ENCODE data around the gene WDR75.

The WDR75 gene

DNA sequence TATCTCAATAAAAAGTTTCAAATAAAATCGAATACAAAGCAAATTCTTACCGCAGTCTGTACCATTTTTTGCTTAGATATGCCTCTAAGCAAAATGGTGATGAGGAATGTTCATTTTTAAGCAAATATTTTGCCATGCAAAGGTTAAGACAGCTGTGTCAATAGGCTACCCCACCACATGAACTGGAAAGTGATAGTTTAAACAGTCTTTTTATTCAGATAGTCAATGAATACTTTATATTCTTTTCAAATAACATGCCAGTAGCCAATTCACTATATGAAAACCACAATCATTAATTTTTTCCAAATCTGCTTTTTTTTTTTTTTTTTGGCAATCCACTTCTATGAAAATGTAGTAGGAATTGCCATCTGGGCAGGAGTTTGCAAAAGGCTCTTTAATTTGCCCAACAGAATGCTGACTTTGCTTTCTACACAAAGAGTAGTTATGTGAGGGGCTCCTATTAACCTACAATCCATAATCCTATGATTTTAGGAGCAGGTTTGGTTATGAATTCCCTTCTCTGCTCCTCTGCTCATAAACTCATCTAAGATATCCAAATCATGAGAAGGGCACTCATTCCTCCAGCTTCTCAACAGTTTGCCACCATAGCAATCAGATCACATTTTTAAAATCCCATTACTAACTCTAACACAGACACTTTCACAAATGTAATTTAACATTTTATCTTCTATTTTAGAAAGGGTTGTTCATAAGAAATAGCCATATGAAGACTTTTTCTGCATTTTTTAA is 70.1 kb downstream of the WDR75 start:
- Histone ChIP-seq H3K4ac (ENCODE audit: low read depth in 1 of 2, low read length in 2 of 2) (no peak overlapping the region), H3K4me1 (ENCODE audit: control insufficient read depth, insufficient read depth, low read depth, low read length) (no peaks in the 10 kb centered on the region), H2BK12ac (ENCODE audit: low read length in 2 of 2) (no peak overlapping the region), H3K9ac (ENCODE audit: low read length) (no peak overlapping the region), H3K4me3 (ENCODE audit: insufficient read depth in 1 of 2, low read depth in 1 of 2, low read length in 2 of 2) (no peak overlapping the region), H3K9me3 (ENCODE audit: control insufficient read depth, low read length) (no peaks in the 10 kb centered on the region), H2BK5ac (ENCODE audit: low read depth, low read length, poor library complexity, severe bottlenecking) (no peak overlapping the region), H3K23ac (ENCODE audit: low read length in 2 of 2) (no peak overlapping the region), H3K18ac (ENCODE audit: low read depth in 1 of 2, low read length in 2 of 2) (no peak overlapping the region), H4K8ac (ENCODE audit: low read length) (no peak overlapping the region), H4K91ac (ENCODE audit: low read length) (no peak overlapping the region), H3K27me3 (ENCODE audit: control insufficient read depth in 1 of 2, insufficient read depth in 1 of 2, low read length in 2 of 2) (no peaks in the 10 kb centered on the region), H2AK5ac (ENCODE audit: low read length, severe bottlenecking) (no peak overlapping the region), H3K36me3 (ENCODE audit: control insufficient read depth in 1 of 2, insufficient read depth in 2 of 2, low read depth in 1 of 2, low read length in 2 of 2) (no peaks in the 10 kb centered on the region), H2BK15ac (ENCODE audit: low read depth, poor library complexity, severe bottlenecking) (no peak overlapping the region), H3K79me1 (replicated peaks; ENCODE audit: low read length, poor library complexity, severe bottlenecking) (no peaks in the 10 kb centered on the region), H2BK120ac (ENCODE audit: low read depth, low read length) (no peak overlapping the region), H3K4me2 (ENCODE audit: low read length, poor library complexity, severe bottlenecking) (no peak overlapping the region), H3K27ac (ENCODE audit: low read length, poor library complexity, severe bottlenecking) (no peak overlapping the region), H3K14ac (ENCODE audit: low read length in 2 of 2) (no peak overlapping the region), H2AFZ (ENCODE audit: low read depth, low read length) (no peak overlapping the region)
- DNase-seq, result no peak
- no CpG with 5 or more reads among the region's 2 CpGs for WGBS

- DNase-seq, result no peak
- Histone ChIP-seq H3K36me3 (ENCODE audit: control insufficient read depth in 1 of 2, insufficient read depth in 2 of 2, low read depth in 1 of 2, low read length in 2 of 2) (no peaks in the 10 kb centered on the region), H3K79me1 (replicated peaks; ENCODE audit: low read length, poor library complexity, severe bottlenecking) (no peaks in the 10 kb centered on the region), H2BK12ac (ENCODE audit: low read length in 2 of 2) (no peak overlapping the region), H3K9ac (ENCODE audit: low read length) (no peak overlapping the region), H4K91ac (ENCODE audit: low read length) (no peak overlapping the region), H4K8ac (ENCODE audit: low read length) (no peak overlapping the region), H3K9me3 (ENCODE audit: control insufficient read depth, low read length) (no peaks in the 10 kb centered on the region), H2BK5ac (ENCODE audit: low read depth, low read length, poor library complexity, severe bottlenecking) (no peak overlapping the region), H2BK15ac (ENCODE audit: low read depth, poor library complexity, severe bottlenecking) (no peak overlapping the region), H2AK5ac (ENCODE audit: low read length, severe bottlenecking) (no peak overlapping the region), H3K27me3 (ENCODE audit: control insufficient read depth in 1 of 2, insufficient read depth in 1 of 2, low read length in 2 of 2) (no peaks in the 10 kb centered on the region), H3K4me3 (ENCODE audit: insufficient read depth in 1 of 2, low read depth in 1 of 2, low read length in 2 of 2) (no peak overlapping the region), H3K4me1 (ENCODE audit: control insufficient read depth, insufficient read depth, low read depth, low read length) (no peaks in the 10 kb centered on the region), H3K18ac (ENCODE audit: low read depth in 1 of 2, low read length in 2 of 2) (no peak overlapping the region), H3K4ac (ENCODE audit: low read depth in 1 of 2, low read length in 2 of 2) (no peak overlapping the region), H3K4me2 (ENCODE audit: low read length, poor library complexity, severe bottlenecking) (no peak overlapping the region), H2AFZ (ENCODE audit: low read depth, low read length) (no peak overlapping the region), H3K14ac (ENCODE audit: low read length in 2 of 2) (no peak overlapping the region), H3K27ac (ENCODE audit: low read length, poor library complexity, severe bottlenecking) (no peak overlapping the region), H3K23ac (ENCODE audit: low read length in 2 of 2) (no peak overlapping the region), H2BK120ac (ENCODE audit: low read depth, low read length) (no peak overlapping the region)
These were observed 70.7 kb downstream of the WDR75 start for GRCh38 chr2:189511960-189512319.

- H2BK12ac ChIP-seq (ENCODE audit: low read length in 2 of 2), result no peak overlapping the region
- H3K36me3 ChIP-seq (ENCODE audit: control insufficient read depth in 1 of 2, insufficient read depth in 2 of 2, low read depth in 1 of 2, low read length in 2 of 2), result no peaks in the 10 kb centered on the region
- no peaks in the 10 kb centered on the region for H3K79me1 ChIP-seq (replicated peaks; ENCODE audit: low read length, poor library complexity, severe bottlenecking)
- H3K14ac ChIP-seq (ENCODE audit: low read length in 2 of 2), result no peak overlapping the region
- no peak overlapping the region for H4K91ac ChIP-seq (ENCODE audit: low read length)
- no peak overlapping the region for H2BK5ac ChIP-seq (ENCODE audit: low read depth, low read length, poor library complexity, severe bottlenecking)
- H3K27me3 ChIP-seq (ENCODE audit: control insufficient read depth in 1 of 2, insufficient read depth in 1 of 2, low read length in 2 of 2), result no peaks in the 10 kb centered on the region
- H3K18ac ChIP-seq (ENCODE audit: low read depth in 1 of 2, low read length in 2 of 2), result no peak overlapping the region
- no peak overlapping the region for H3K4me2 ChIP-seq (ENCODE audit: low read length, poor library complexity, severe bottlenecking)
- H4K8ac ChIP-seq (ENCODE audit: low read length), result no peak overlapping the region
- no peak overlapping the region for H3K23ac ChIP-seq (ENCODE audit: low read length in 2 of 2)
- H3K4me1 ChIP-seq (ENCODE audit: control insufficient read depth, insufficient read depth, low read depth, low read length), result no peaks in the 10 kb centered on the region
- DNase-seq, result no peak
- no peak overlapping the region for H2BK15ac ChIP-seq (ENCODE audit: low read depth, poor library complexity, severe bottlenecking)
- H2AFZ ChIP-seq (ENCODE audit: low read depth, low read length), result no peak overlapping the region
- H3K4me3 ChIP-seq (ENCODE audit: insufficient read depth in 1 of 2, low read depth in 1 of 2, low read length in 2 of 2), result no peak overlapping the region
- no peak overlapping the region for H2BK120ac ChIP-seq (ENCODE audit: low read depth, low read length)
- H3K9me3 ChIP-seq (ENCODE audit: control insufficient read depth, low read length), result peaks cover 5% of the 10 kb centered on the region
- H3K27ac ChIP-seq (ENCODE audit: low read length, poor library complexity, severe bottlenecking), result no peak overlapping the region
- no peak overlapping the region for H2AK5ac ChIP-seq (ENCODE audit: low read length, severe bottlenecking)
- WGBS, result 86% methylated on average over 2 of the region's 3 CpGs
- no peak overlapping the region for H3K4ac ChIP-seq (ENCODE audit: low read depth in 1 of 2, low read length in 2 of 2)
- no peak overlapping the region for H3K9ac ChIP-seq (ENCODE audit: low read length)
These were observed 71.6 kb downstream of the WDR75 start for GRCh38 chr2:189512879-189513278.

- H2BK120ac ChIP-seq (ENCODE audit: low read depth, low read length), result no peak overlapping the region
- H3K4me1 ChIP-seq (ENCODE audit: control insufficient read depth, insufficient read depth, low read depth, low read length), result no peaks in the 10 kb centered on the region
- peaks cover 5% of the 10 kb centered on the region for H3K9me3 ChIP-seq (ENCODE audit: control insufficient read depth, low read length)
- H3K36me3 ChIP-seq (ENCODE audit: control insufficient read depth in 1 of 2, insufficient read depth in 2 of 2, low read depth in 1 of 2, low read length in 2 of 2), result no peaks in the 10 kb centered on the region
- no peak overlapping the region for H3K14ac ChIP-seq (ENCODE audit: low read length in 2 of 2)
- no peak overlapping the region for H3K23ac ChIP-seq (ENCODE audit: low read length in 2 of 2)
- H2AFZ ChIP-seq (ENCODE audit: low read depth, low read length), result no peak overlapping the region
- no peak overlapping the region for H2BK15ac ChIP-seq (ENCODE audit: low read depth, poor library complexity, severe bottlenecking)
- DNase-seq, result no peak
- no peak overlapping the region for H3K18ac ChIP-seq (ENCODE audit: low read depth in 1 of 2, low read length in 2 of 2)
- no peak overlapping the region for H3K4ac ChIP-seq (ENCODE audit: low read depth in 1 of 2, low read length in 2 of 2)
- no peak overlapping the region for H3K27ac ChIP-seq (ENCODE audit: low read length, poor library complexity, severe bottlenecking)
- H2BK5ac ChIP-seq (ENCODE audit: low read depth, low read length, poor library complexity, severe bottlenecking), result no peak overlapping the region
- over 99% methylated on average over 3 of the region's 3 CpGs for WGBS
- no peak overlapping the region for H3K4me2 ChIP-seq (ENCODE audit: low read length, poor library complexity, severe bottlenecking)
- no peak overlapping the region for H4K91ac ChIP-seq (ENCODE audit: low read length)
- no peak overlapping the region for H2AK5ac ChIP-seq (ENCODE audit: low read length, severe bottlenecking)
- H3K27me3 ChIP-seq (ENCODE audit: control insufficient read depth in 1 of 2, insufficient read depth in 1 of 2, low read length in 2 of 2), result no peaks in the 10 kb centered on the region
- H3K9ac ChIP-seq (ENCODE audit: low read length), result no peak overlapping the region
- no peak overlapping the region for H3K4me3 ChIP-seq (ENCODE audit: insufficient read depth in 1 of 2, low read depth in 1 of 2, low read length in 2 of 2)
- no peak overlapping the region for H4K8ac ChIP-seq (ENCODE audit: low read length)
- H3K79me1 ChIP-seq (replicated peaks; ENCODE audit: low read length, poor library complexity, severe bottlenecking), result no peaks in the 10 kb centered on the region
- H2BK12ac ChIP-seq (ENCODE audit: low read length in 2 of 2), result no peak overlapping the region
These were observed 72.8 kb downstream of the WDR75 start for GRCh38 chr2:189514104-189514503.
